Esophagus muscularis mucosa (tissue), 4 donors: ENCODE data around the gene ADCY7.

Experiments used
- EP300 ChIP-seq: sonication (generic); formaldehyde crosslinking; IDR thresholded peaks from one replicate; pipeline ENCODE4 v1.6.1; 2017; ENCODE audit warnings: antibody characterized with exemption
- POLR2AphosphoS5 ChIP-seq, 2 donors: sonication (generic); formaldehyde crosslinking; IDR thresholded peaks; one replicate each; pipeline ENCODE4 v1.6.1; 2017; ENCODE audit warnings: antibody characterized with exemption in 2 of 2
- TF ChIP-seq, protein P1 (sequence below), 3 experiments: fragments of 200-600 bp in 2 of 3; fragments of 450-650 bp in 1 of 3; sonication (generic) in 2 of 3; IDR thresholded peaks; one replicate each; pipeline ENCODE4 v1.5.1; 2017 to 2019; ENCODE audit warnings: antibody characterized with exemption in 3 of 3, mild to moderate bottlenecking in 2 of 3, moderate library complexity in 1 of 3

DNA sequence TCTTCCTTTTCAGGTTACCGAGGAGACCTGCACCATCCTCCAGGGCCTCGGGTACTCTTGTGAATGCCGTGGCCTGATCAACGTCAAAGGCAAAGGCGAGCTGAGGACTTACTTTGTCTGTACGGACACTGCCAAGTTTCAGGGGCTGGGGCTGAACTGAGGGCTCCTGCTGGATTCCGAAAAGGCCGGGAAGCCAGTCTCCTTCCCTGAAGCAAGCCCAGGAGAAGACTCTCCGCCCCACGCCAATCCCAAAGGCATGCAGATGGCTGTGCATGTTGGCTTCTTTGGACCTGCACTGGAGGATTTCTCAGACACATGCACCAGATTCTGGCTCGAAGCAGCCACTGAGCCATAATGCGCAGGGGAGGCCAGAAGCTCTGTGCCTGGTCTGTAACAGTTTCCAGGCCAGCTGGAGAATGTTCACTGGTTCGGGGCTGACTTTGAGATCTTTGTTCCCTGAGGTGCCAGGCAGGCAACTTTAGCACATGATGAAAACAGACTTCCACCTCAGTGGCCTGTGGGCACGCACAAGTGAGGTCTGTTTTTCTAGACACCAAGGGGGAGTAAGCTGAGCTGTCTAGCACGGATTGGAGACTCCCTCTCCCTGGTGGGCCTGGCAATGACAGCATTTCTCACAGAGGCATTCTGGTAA lies 49.1 kb downstream of the ADCY7 start:
- TF ChIP-seq, protein P1, sequence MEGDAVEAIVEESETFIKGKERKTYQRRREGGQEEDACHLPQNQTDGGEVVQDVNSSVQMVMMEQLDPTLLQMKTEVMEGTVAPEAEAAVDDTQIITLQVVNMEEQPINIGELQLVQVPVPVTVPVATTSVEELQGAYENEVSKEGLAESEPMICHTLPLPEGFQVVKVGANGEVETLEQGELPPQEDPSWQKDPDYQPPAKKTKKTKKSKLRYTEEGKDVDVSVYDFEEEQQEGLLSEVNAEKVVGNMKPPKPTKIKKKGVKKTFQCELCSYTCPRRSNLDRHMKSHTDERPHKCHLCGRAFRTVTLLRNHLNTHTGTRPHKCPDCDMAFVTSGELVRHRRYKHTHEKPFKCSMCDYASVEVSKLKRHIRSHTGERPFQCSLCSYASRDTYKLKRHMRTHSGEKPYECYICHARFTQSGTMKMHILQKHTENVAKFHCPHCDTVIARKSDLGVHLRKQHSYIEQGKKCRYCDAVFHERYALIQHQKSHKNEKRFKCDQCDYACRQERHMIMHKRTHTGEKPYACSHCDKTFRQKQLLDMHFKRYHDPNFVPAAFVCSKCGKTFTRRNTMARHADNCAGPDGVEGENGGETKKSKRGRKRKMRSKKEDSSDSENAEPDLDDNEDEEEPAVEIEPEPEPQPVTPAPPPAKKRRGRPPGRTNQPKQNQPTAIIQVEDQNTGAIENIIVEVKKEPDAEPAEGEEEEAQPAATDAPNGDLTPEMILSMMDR (IDR thresholded peaks at IDR 0.05), result no peak
- TF ChIP-seq EP300 (no peak), POLR2AphosphoS5 (IDR thresholded peaks at IDR 0.05) (no peak)
